Chondrocyte (in vitro differentiated cells): ENCODE measurements around the gene DNAJB12. TPM values are rescaled to one million over a fixed set of nuclear protein-coding genes. Genes with fewer than 3 reads are reported as not detected.

Source experiments
- DNase-seq: peaks from one replicate; pipeline ENCODE4 v3.0.0; 2021; ENCODE audit warnings: mixed read lengths, low spot score
- H3K27ac Mint-ChIP-seq: one replicate; pipeline ENCODE4 v1.8.0; 2021; ENCODE audit warnings: mild to moderate bottlenecking, moderate library complexity, mixed read lengths; ENCODE audit not compliant: unreplicated experiment
- H3K27me3 Mint-ChIP-seq: 2 replicates; pipeline ENCODE4 v1.8.0; 2021; ENCODE audit warnings: low read depth, mixed read lengths
- H3K36me3 Mint-ChIP-seq: 2 replicates; pipeline ENCODE4 v1.8.0; 2021; ENCODE audit warnings: low read depth, mixed read lengths
- H3K4me1 Mint-ChIP-seq: 2 replicates; pipeline ENCODE4 v1.8.0; 2021; ENCODE audit warnings: low read depth, mild to moderate bottlenecking, mixed read lengths
- H3K4me3 Mint-ChIP-seq: one replicate; pipeline ENCODE4 v1.8.0; 2021; ENCODE audit warnings: mild to moderate bottlenecking, moderate library complexity, mixed read lengths; ENCODE audit not compliant: unreplicated experiment
- H3K9me3 Mint-ChIP-seq: 2 replicates; pipeline ENCODE4 v1.8.0; 2021; ENCODE audit warnings: low read depth, mixed read lengths
- CTCF ChIP-seq: fragments of 200-600 bp; sonication (generic); IDR thresholded peaks from 2 replicates; pipeline ENCODE4 v1.5.0; 2021; ENCODE audit warnings: antibody characterized with exemption, mild to moderate bottlenecking, moderate library complexity
- total RNA-seq: library from RNA; stranded (reverse); gene quantifications from 3 replicates; pipeline ENCODE4 v1.2.1, GENCODE V29; 2021

The DNAJB12 gene
- total RNA-seq, 1 donor from 2014 or later, result 28.7 TPM

GRCh38 chr10:72337039-72337629, 17.6 kb downstream of the DNAJB12 start:
- peak; percentile 99 for TF ChIP-seq CTCF
- Mint-ChIP-seq H3K4me3 (no peak overlapping the region), H3K27ac (peak overlapping the region; percentile 95), H3K9me3 (no peaks in the 10 kb centered on the region), H3K4me1 (peaks cover 51% of the 10 kb centered on the region), H3K27me3 (no peaks in the 10 kb centered on the region), H3K36me3 (peaks cover 11% of the 10 kb centered on the region)
- no peak for DNase-seq

- no peak overlapping the region for H3K4me3 Mint-ChIP-seq
- no peak for TF ChIP-seq CTCF
- peaks cover 11% of the 10 kb centered on the region for H3K36me3 Mint-ChIP-seq
- peaks cover 58% of the 10 kb centered on the region for H3K4me1 Mint-ChIP-seq
- no peak for DNase-seq
- H3K27me3 Mint-ChIP-seq, result no peaks in the 10 kb centered on the region
- H3K27ac Mint-ChIP-seq, result peak overlapping the region; percentile 95
- no peaks in the 10 kb centered on the region for H3K9me3 Mint-ChIP-seq
Observed at GRCh38 chr10:72336259-72337038, 18.3 kb downstream of the DNAJB12 start.

DNA sequence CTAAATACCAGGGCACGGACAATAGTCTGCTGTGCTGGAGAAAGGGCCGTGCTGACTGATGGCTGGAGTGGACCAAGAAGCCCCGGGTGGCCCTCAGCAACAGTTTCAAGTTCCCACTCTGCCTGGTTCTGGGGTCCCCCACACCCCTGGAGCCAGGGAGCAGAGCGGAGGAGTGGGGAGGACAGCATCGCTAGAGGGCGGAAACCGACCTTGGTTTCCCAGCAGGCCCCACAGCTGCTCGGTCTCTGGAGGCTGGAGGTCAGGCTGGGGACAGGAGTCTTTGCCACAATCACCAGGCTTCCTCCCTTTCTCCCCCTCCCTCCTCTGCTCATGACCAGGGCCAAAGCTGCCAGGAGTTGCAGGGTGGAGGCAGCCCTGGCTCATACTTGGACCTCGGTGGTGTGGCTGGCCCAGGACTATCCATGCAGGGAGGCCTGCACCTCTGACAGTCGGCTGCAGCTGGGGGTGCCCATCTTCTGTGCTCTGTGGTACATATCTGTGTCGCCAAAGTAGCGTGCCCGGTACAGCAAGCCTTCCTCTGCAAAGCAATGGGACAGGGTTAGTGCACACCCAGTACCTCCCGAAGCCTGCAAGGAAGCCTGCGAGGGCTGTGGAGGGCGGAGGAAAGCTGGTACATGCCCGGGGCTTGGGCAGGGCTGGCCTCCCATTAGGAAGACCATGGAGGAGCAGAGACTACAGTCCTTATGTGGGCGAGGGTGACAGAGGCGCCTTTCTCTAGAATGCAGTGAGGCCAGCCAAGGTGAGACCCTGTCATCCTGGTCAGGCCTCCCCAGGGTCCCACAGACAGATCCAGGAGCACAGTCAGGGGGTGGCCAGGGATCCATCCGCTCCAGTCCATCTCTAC, 19.1 kb downstream of the DNAJB12 start:
- TF ChIP-seq CTCF, result no peak
- no peak overlapping the region for H3K4me3 Mint-ChIP-seq
- H3K4me1 Mint-ChIP-seq, result peaks cover 64% of the 10 kb centered on the region
- peak overlapping the region; percentile 95 for H3K27ac Mint-ChIP-seq
- no peaks in the 10 kb centered on the region for H3K27me3 Mint-ChIP-seq
- no peak for DNase-seq
- H3K9me3 Mint-ChIP-seq, result no peaks in the 10 kb centered on the region
- H3K36me3 Mint-ChIP-seq, result peaks cover 6% of the 10 kb centered on the region

DNA sequence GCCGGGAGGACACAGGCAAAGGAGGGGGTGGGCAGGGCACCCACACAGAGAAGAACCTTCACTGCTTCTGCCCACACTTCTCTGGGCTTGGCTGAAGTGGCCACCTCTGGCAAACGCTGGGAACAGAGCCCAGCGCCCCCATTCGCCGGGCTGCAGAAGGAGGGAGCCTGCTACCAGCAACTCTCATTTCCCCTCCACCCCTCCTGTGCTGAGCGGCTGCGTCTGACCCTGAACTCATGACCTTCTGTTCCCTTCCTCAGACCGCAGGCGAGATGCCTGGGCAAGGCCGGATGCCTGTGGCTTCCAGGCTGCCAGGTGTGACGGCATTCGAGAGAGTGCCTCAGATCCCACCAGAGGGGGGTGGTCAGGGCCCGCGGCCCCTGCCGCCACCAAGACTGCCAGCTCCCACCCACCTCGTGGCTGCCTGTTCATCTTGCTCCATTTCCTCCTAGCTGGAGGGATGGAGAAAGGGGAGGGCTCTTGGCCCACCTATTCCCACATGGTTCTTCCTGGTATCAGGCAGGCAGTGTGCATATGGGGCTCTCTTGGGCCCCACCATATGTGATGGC, 19.8 kb downstream of the DNAJB12 start:
- DNase-seq, result peak; percentile 98
- Mint-ChIP-seq H3K4me1 (peaks cover 71% of the 10 kb centered on the region), H3K36me3 (peaks cover 4% of the 10 kb centered on the region), H3K27ac (peak overlapping the region; percentile 95), H3K27me3 (no peaks in the 10 kb centered on the region), H3K9me3 (no peaks in the 10 kb centered on the region), H3K4me3 (peak overlapping the region; percentile 26)
- TF ChIP-seq CTCF, result peak; percentile 65
